Measurements from ENCODE around the gene PI4KA. TPM values are rescaled to one million over a fixed set of nuclear protein-coding genes. Genes with fewer than 3 reads are reported as not detected.

The PI4KA gene
- total and polyA plus RNA-seq, 2 experiments from 2014 or later: 17.1 to 38.1 TPM

- TF ChIP-seq ETS1 (IDR thresholded peaks at IDR 0.05): no peak
- TF ChIP-seq POLR2AphosphoS5 (IDR thresholded peaks at IDR 0.05; ENCODE audit: low read depth): no peak
- TF ChIP-seq CREB1 (CRISPR knock-in tag; IDR thresholded peaks at IDR 0.05; ENCODE audit: low read depth): no peak
Observed at GRCh38 chr22:20890975-20891374, 32.4 kb upstream of the PI4KA start (continued).

- DNase-seq (ENCODE audit: low spot score): no peak
- Mint-ChIP-seq H3K36me3 (ENCODE audit: low read depth) (peaks cover 10% of the 10 kb centered on the region; the same call in 2 of the 3 replicates), H3K27me3 (ENCODE audit: insufficient read depth, low read depth, poor library complexity) (peaks cover 15% of the 10 kb centered on the region), H3K9me3 (no peaks in the 10 kb centered on the region), H3K4me3 (no peak overlapping the region), H3K27ac (no peak overlapping the region), H3K4me1 (no peaks in the 10 kb centered on the region)
- Histone ChIP-seq H3K36me3 (ENCODE audit: insufficient read depth) (no peaks in the 10 kb centered on the region; the same call in 1 of the 2 replicates), H3K4me3 (no peak overlapping the region), H3K79me2 (replicated peaks; ENCODE audit: insufficient read depth) (no peaks in the 10 kb centered on the region), H3K9me2 (ENCODE audit: insufficient read depth) (no peaks in the 10 kb centered on the region), H2AFZ (no peak overlapping the region), H4K20me1 (replicated peaks; ENCODE audit: insufficient read depth) (no peaks in the 10 kb centered on the region; the same call in 1 of the 2 replicates), H3K27me3 (ENCODE audit: insufficient read depth) (no peaks in the 10 kb centered on the region), H3F3A (replicated peaks; ENCODE audit: low read depth) (no peaks in the 10 kb centered on the region), H3K4me2 (no peak overlapping the region), H3K4me1 (ENCODE audit: insufficient read depth) (no peaks in the 10 kb centered on the region), H3K27ac (ENCODE audit: low read depth) (no peak overlapping the region)
- no peak for ATAC-seq
- TF ChIP-seq NANOG (IDR thresholded peaks at IDR 0.05; ENCODE audit: borderline replicate concordance) (no peak), STAT1 (IDR thresholded peaks at IDR 0.05; ENCODE audit: unreplicated experiment) (no peak), ZNF331 (CRISPR knock-in tag; IDR thresholded peaks at IDR 0.05; ENCODE audit: low read depth) (no peak), ZNF462 (CRISPR knock-in tag; IDR thresholded peaks at IDR 0.05) (no peak), JUNB (IDR thresholded peaks at IDR 0.05; ENCODE audit: unreplicated experiment) (no peak), POLR2AphosphoS5 (IDR thresholded peaks at IDR 0.05; ENCODE audit: low read depth) (no peak), CTCF (conservative IDR thresholded peaks at IDR 0.05; ENCODE audit: low read depth in 2 of 2) (no peak), EZH2 (IDR thresholded peaks at IDR 0.05; ENCODE audit: low read depth, unreplicated experiment) (no peak), ZNF114 (CRISPR knock-in tag; IDR thresholded peaks at IDR 0.05) (no peak)
Observed at GRCh38 chr22:20889904-20890540, 31.4 kb upstream of the PI4KA start.
